Stimulated activated CD4-positive, alpha-beta T cell treated with anti-CD3 and anti-CD28 coated beads, TNF-alpha, amount 100 ng/mL, for 48 hours (primary cell): ENCODE results near the gene PTPRD.
"Not testable (repeated sequence)": the region's sequence is repeated elsewhere in the genome, so short reads cannot be mapped to it uniquely, and the experiment has no call there.

Experiments
- DNase-seq, 3 donors: peaks; one replicate each; pipeline ENCODE4 v3.0.0-alpha.2; 2020; ENCODE audit warnings: low read depth in 3 of 3

The PTPRD gene

GRCh38 chr9:9970514-9970913, 642.3 kb downstream of the PTPRD start:
- no peak for DNase-seq

DNA sequence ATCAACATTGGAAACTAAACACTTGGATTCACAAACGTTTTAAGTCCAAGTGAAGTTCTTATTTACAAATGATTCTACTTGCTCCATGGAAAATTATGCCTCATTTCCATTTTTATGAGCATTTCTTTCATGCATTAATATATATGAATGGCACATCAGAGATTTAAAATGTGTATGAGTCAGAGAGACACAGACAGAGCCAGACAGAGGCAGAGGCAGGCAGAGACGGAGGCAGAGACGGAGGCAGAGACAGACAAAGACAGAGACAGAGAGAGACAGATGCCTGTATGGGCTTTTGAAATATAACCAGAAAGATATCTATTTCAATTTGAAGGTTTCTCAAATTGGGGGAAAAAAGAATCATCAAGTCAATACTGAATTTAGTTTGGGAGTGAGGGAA, 649.0 kb downstream of the PTPRD start:
- DNase-seq, result no peak

GRCh38 chr9:9961934-9962333, 650.9 kb downstream of the PTPRD start:
- no peak for DNase-seq

- no peak for DNase-seq
These were observed 651.3 kb downstream of the PTPRD start for GRCh38 chr9:9961487-9961886.

DNA sequence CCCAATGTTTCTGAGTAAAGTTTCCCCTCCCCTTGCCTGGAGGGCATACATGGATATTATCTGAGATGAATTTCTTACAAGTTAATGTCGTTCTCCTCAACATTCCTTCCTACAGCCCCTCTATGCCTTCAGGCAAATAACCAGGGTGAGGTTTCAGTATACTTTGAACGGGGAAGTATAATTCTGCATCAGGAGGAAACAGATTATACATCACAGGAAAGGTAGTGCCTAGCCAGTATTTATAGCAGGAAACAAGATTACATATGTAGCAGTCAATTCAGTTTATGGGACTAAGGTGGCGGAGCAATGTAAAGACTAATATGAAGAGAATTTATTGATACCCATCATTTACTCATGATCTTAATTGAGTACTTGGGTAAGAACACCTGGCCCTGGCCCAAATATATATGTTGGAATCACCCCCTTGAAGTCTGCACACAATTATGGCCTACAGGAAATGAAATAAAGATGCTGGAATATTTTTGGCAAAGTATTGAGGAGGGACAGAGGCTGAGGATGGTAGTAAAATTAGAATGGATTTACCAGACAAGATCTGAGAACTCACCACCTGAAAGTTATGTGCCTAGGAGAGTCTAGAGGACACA, 661.1 kb downstream of the PTPRD start:
- DNase-seq, result no peak

GRCh38 chr9:9950813-9951212, 662.0 kb downstream of the PTPRD start:
- DNase-seq, result no peak

DNA sequence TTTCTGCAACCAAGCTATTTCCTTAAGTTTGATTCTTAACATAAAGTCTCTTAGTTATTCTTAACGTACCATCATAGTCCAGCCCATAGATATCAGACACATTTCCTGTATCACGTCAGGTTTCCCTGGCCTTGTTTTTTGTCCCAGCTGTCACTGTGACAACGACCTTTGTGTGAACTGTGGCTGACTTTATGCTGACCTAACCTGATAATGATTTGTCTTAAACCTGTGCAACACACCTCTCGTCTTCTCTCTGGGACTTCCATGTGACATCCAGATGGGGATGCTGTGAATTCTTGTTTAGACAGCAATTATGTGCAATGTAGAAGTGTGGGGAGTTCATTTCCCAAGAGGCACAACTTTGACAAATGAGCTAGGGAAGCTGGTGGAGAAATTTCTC, 662.8 kb downstream of the PTPRD start:
- no peak for DNase-seq

DNA sequence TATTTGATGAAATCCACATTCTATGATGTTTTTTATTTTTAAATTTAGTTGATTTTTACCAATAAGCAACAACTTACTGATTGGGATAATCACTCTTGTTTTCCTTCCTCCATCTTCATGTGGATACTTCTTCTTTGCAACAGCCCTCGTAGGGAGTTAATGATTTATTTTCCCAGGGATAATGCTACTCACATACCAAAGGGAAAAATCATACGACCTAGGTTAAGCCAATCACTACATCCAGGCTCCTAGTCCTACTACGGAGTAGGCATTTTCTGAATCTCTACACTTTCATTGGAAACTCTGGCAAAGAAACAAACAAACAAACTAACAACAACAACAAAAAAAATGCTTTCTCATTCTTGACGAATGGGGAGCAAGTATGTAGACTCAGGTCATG, 663.4 kb downstream of the PTPRD start:
- DNase-seq, result no peak

GRCh38 chr9:9945966-9946365, 666.8 kb downstream of the PTPRD start:
- no peak for DNase-seq

GRCh38 chr9:9942764-9943424, 669.9 kb downstream of the PTPRD start:
- DNase-seq, result peak; percentile 2 to 21 (median 16)

DNA sequence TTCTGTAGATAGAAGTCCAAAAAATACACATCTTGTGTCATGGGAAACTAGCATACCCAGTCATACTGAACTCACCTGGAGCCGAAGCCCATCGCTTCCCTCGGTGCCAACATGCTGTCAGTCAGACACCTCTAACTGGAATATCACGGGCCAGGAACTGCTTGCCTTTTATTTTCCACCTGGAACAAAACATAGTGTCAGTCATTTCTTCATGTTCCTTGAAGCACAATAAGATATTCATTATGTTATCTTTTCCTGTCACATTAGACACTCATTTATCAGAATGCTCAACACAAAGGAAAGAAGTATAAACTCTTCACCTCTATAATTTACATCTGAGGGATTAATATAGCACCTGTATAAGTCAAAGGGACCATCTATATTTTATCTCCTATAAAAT, 674.4 kb downstream of the PTPRD start:
- no peak for DNase-seq

DNA sequence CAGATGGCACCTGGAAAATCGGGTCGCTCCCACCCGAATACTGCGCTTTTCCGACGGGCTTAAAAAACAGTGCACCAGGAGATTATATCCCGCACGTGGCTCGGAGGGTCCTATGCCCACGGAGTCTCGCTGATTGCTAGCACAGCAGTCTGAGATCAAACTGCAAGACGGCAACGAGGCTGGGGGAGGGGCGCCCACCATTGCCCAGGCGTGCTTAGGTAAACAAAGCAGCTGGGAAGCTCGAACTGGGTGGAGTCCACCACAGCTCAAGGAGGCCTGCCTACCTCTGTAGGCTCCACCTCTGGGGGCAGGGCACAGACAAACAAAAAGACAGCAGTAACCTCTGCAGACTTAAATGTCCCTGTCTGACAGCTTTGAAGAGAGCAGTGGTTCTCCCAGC, 681.3 kb downstream of the PTPRD start:
- not testable (repeated sequence) for DNase-seq

GRCh38 chr9:9924376-9924775, 688.4 kb downstream of the PTPRD start:
- DNase-seq, result no peak

GRCh38 chr9:9921805-9922204, 691.0 kb downstream of the PTPRD start:
- no peak for DNase-seq

DNA sequence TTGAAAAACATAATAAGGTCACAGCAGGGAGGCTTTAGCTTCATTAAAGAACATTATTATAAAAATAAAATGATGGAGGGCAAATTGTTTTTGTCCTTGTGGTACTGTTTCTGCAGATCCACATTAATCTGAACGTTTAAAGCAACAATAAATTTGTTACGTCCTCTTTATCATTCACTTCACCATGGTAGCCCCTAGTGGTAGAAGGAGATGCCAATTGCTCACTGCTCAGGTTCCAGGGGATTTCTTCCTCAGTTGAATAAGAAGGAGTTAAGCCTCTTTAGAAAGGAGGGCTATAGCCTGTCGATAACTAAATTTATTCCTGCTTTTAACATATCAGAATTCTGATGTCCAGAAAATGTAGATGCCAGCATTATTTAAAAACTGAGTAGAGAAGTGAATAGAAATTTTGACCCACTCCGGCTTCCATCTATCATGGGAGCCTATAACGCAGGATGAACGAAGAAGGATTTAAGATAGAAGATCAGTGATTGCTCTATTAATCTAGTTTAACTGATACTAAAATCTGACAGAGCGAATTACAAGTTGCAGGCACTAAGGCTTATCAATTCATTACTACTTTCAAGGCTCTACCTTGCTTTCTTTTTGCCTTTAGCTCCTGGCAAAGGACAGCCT, 692.3 kb downstream of the PTPRD start:
- no peak for DNase-seq

- DNase-seq, result no peak
These were observed 693.5 kb downstream of the PTPRD start for GRCh38 chr9:9919174-9919775.

DNA sequence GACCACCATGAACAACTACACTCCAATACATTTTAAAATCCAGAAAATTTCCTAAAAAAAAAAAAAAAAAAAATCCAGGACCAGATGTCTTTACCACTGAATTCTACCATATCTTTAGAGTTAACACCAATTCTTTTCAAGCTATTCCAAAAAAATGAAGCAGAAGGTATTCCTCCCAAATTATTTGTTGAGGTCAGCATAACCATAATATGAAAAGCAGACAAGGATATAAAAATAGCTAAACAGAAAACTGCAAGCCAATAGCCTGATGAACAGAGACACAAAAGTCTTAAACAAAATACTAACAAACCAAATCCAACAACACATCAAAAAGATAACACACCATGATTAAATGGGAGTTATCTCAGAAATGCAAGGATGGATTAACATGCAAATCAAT, 695.4 kb downstream of the PTPRD start:
- DNase-seq, result no peak

GRCh38 chr9:9914174-9914573, 698.6 kb downstream of the PTPRD start:
- DNase-seq, result no peak

DNA sequence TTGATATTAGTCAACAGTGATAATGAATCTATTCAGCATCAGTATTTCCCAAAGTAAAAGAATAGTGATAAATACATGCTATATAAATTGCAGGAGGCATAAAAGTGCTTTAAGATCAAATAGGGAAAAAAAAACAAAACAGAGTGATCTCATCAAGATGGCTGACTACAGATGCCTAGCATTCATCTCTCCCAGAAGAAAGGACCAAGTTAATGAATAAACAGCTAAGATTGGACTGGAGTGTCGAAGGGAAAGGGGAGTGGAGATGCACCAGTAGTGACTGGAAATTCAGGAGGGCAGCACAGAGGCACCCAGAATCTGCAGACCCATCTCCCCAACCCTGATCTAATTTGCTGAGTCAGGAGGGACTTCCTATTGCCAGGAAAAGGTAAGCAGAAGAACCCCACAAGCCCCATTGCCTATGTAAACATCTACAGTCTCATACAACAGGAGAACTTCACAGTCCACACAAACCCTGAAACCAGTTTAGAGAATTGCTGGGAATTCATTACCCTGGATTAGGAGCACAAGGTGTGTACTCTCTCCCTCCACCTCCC, 699.4 kb downstream of the PTPRD start:
- no peak for DNase-seq

DNA sequence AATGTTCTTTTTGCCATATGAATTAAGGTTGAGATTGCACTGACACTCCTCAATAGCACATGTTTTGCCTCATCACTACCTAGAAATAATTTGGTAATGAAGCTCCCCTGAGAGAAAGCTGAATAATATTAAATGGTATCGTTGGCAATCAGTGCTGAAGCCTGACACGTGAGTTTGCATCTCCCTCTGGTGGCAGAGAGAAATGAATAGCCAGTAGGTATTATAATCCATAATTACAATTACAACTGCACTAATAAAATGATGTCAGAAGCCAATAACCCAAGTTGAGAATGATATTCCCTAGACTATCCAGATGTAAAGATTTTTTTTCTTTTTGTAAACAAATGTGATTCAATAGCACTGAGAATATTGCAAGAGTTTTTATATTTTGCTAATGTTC, 700.3 kb downstream of the PTPRD start:
- no peak for DNase-seq

- no peak for DNase-seq
These were observed 707.1 kb downstream of the PTPRD start for GRCh38 chr9:9905736-9906135.

- DNase-seq, result no peak
These were observed 708.8 kb downstream of the PTPRD start for GRCh38 chr9:9904041-9904440.

DNA sequence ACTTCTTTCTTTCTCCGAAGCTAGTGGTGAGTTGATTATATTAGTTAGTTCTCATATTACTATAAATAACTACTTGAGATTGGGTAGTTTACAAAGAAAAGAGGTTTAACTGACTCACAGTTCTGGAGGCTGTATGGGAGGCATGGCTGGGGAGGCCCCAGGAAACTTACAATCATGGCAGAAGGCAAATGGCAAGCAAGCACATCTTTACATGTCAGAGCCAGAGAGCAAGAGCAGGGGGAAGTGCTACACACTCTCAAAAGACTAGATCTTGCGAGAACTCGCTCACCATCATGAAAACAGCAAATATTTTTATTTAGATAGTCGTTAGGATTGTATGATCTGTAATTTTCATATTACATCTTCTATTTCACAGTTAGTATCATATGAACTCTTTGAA, 711.2 kb downstream of the PTPRD start:
- DNase-seq, result no peak
